Stomach (tissue), 9 donors: ENCODE measurements around the gene LYPLA2. TPM values are rescaled to one million over a fixed set of nuclear protein-coding genes. Genes with fewer than 3 reads are reported as not detected.
"Not testable (repeated sequence)": the region's sequence is repeated elsewhere in the genome, so short reads cannot be mapped to it uniquely, and the experiment has no call there.

Experiments
- DNase-seq, 2 donors: peaks; one replicate each; pipeline versions ENCODE4 v3.0.0 to v3.0.0-alpha.2; 2013 to 2019
- H3K27ac ChIP-seq, 5 donors: fragments of 200-600 bp in 4 of 5; sonication (generic) in 4 of 5; one replicate each; pipeline ENCODE4 v1.5.1; 2013 to 2019; ENCODE audit warnings: mild to moderate bottlenecking in 1 of 5, moderate library complexity in 1 of 5
- H3K27me3 ChIP-seq, 3 donors: fragments of 200-600 bp; sonication (generic); one replicate each; pipeline ENCODE4 v1.5.1; 2017 to 2019; ENCODE audit warnings: mixed run types in 1 of 3
- H3K36me3 ChIP-seq, 4 donors: fragments of 200-600 bp; sonication (generic); 1 replicate in 3 of 4; 2 replicates in 1 of 4; pipeline ENCODE4 v1.5.1; 2016 to 2019
- H3K4me1 ChIP-seq, 4 donors: fragments of 200-600 bp; sonication (generic); one replicate each; pipeline ENCODE4 v1.5.1; 2016 to 2019
- H3K4me3 ChIP-seq, 4 donors: fragments of 200-600 bp; sonication (generic) in 3 of 4; one replicate each; pipeline ENCODE4 v1.5.1; 2016 to 2019; ENCODE audit warnings: mild to moderate bottlenecking in 1 of 4
- H3K9me3 ChIP-seq, 4 donors: fragments of 200-600 bp; sonication (generic); one replicate each; pipeline ENCODE4 v1.5.1; 2016 to 2019
- CTCF ChIP-seq, 7 experiments: fragments of 450-650 bp in 4 of 7; fragments of 200-600 bp in 3 of 7; sonication (generic) in 3 of 7; IDR thresholded peaks; one replicate each; pipeline ENCODE4 v1.5.1; 2016 to 2019; ENCODE audit warnings: antibody characterized with exemption in 7 of 7, control low read depth in 2 of 7, mild to moderate bottlenecking in 1 of 7
- EP300 ChIP-seq: sonication (generic); formaldehyde crosslinking; IDR thresholded peaks from one replicate; pipeline ENCODE4 v1.6.1; 2017; ENCODE audit warnings: antibody characterized with exemption
- POLR2A ChIP-seq, 4 donors: fragments of 450-650 bp; IDR thresholded peaks; one replicate each; pipeline ENCODE4 v1.6.1; 2016; ENCODE audit warnings: antibody characterized with exemption in 4 of 4, control low read depth in 2 of 4, mild to moderate bottlenecking in 1 of 4, moderate library complexity in 1 of 4
- POLR2AphosphoS5 ChIP-seq, 3 donors: sonication (generic); formaldehyde crosslinking; IDR thresholded peaks; one replicate each; pipeline ENCODE4 v1.6.1; 2016; ENCODE audit warnings: antibody characterized with exemption in 3 of 3
- WGBS, 5 donors: extraction: QIAGEN DNeasy Blood & Tissue Kit in 3 of 5; methylation state at CpG; one replicate each; pipeline versions ENCODE4 v1.1.5 to v1.1.7; 2013 to 2018; 5-methylcytosine and 5-hydroxymethylcytosine counted together
- intact Hi-C: fragments of 100-400 bp; cut with DNase I; formaldehyde crosslinking; loops from one replicate; pipeline ENCODE4 v1.15.1; 2023; ENCODE audit warnings: low total_unique reads
- polyA plus RNA-seq, 3 donors: library from polyadenylated mRNA; stranded (reverse); fragments of 200-250 nt; gene quantifications; one replicate each; pipeline ENCODE4 v1.2.3, GENCODE V29; 2013
- total RNA-seq, 5 donors: library from RNA; depleted of rRNA; stranded (reverse); fragments of >200 nt; gene quantifications; one replicate each; pipeline versions ENCODE4 v1.1.0 to v1.2.3, GENCODE V29; 2014 to 2016
- donor health status: healthy with polysubstance abuse.
- donor health status: Bipolar disorder and iron deficiency.
- donor health status: healthy.

The LYPLA2 gene
- total and polyA plus RNA-seq, 8 donors: 29.0 to 85.2 (median 64.3) TPM

GRCh38 chr1:23801338-23801748 is 10.4 kb downstream of the LYPLA2 start:
- Histone ChIP-seq H3K9me3 (no peaks in the 10 kb centered on the region), H3K27ac (peak overlapping the region; percentile 91 to 98 (median 96)), H3K27me3 (no peaks in the 10 kb centered on the region), H3K4me3 (peak overlapping the region; percentile 72 to 88 (median 84)), H3K36me3 (peaks cover 5 to 55% (median 38%) of the 10 kb centered on the region in 4 donors), H3K4me1 (peaks cover 40 to 53% (median 47%) of the 10 kb centered on the region in 4 donors)
- peak in 1 of 2 donors; percentile 49 for DNase-seq
- TF ChIP-seq POLR2A (IDR thresholded peaks at IDR 0.05): no peak
- no peak for TF ChIP-seq POLR2AphosphoS5 (IDR thresholded peaks at IDR 0.05)
- TF ChIP-seq CTCF (IDR thresholded peaks at IDR 0.05): no peak
- TF ChIP-seq EP300: no peak
- intact Hi-C loops: no loop called here
- 12 to 32% (median 15%) methylated on average over 18 to 19 of the region's 19 CpGs for WGBS, 5 donors

GRCh38 chr1:23801876-23802275 is 10.9 kb downstream of the LYPLA2 start:
- no peaks in the 10 kb centered on the region for H3K27me3 ChIP-seq
- H3K4me1 ChIP-seq: peaks cover 37 to 48% (median 42%) of the 10 kb centered on the region in 4 donors
- H3K4me3 ChIP-seq: peak overlapping the region in 2 of 4 donors; percentile 72 to 88
- TF ChIP-seq EP300: no peak
- TF ChIP-seq POLR2A (IDR thresholded peaks at IDR 0.05): no peak
- no peak for TF ChIP-seq POLR2AphosphoS5 (IDR thresholded peaks at IDR 0.05)
- no peak for TF ChIP-seq CTCF (IDR thresholded peaks at IDR 0.05)
- intact Hi-C loops: no loop called here
- no peaks in the 10 kb centered on the region for H3K9me3 ChIP-seq
- H3K36me3 ChIP-seq: peaks cover 0 to 55% (median 38%) of the 10 kb centered on the region in 4 donors
- WGBS, 5 donors: 55 to 62% (median 57%) methylated on average over 10 of the region's 10 CpGs
- peak in 1 of 2 donors; percentile 30 for DNase-seq
- H3K27ac ChIP-seq: peak overlapping the region; percentile 9 to 98 (median 96)

- H3K36me3 ChIP-seq: peaks cover under 1 to 56% (median 36%) of the 10 kb centered on the region in 4 donors
- intact Hi-C loops, H3K27me3 ChIP-seq, H3K4me3 ChIP-seq, DNase-seq, H3K9me3 ChIP-seq: not testable (repeated sequence)
- peak overlapping the region in 1 of 5 donors; percentile 96 for H3K27ac ChIP-seq
- WGBS, 5 donors: 81 to 96% (median 91%) methylated on average over 7 of the region's 7 CpGs
- peaks cover 27 to 38% (median 33%) of the 10 kb centered on the region in 4 donors for H3K4me1 ChIP-seq
These were observed 11.9 kb downstream of the LYPLA2 start for GRCh38 chr1:23802809-23803342.

- DNase-seq: no peak
- H3K4me1 ChIP-seq: peaks cover 23 to 30% (median 25%) of the 10 kb centered on the region in 4 donors
- no peak overlapping the region for H3K27ac ChIP-seq
- no peaks in the 10 kb centered on the region for H3K9me3 ChIP-seq
- 88 to 97% (median 94%) methylated on average over 5 of the region's 5 CpGs for WGBS, 5 donors
- H3K27me3 ChIP-seq: no peaks in the 10 kb centered on the region
- no peak overlapping the region for H3K4me3 ChIP-seq
- TF ChIP-seq POLR2AphosphoS5 (IDR thresholded peaks at IDR 0.05): no peak
- no peak for TF ChIP-seq POLR2A (IDR thresholded peaks at IDR 0.05)
- TF ChIP-seq CTCF (IDR thresholded peaks at IDR 0.05): no peak
- no peak for TF ChIP-seq EP300
- peaks cover 3 to 57% (median 37%) of the 10 kb centered on the region in 4 donors for H3K36me3 ChIP-seq
- intact Hi-C loops: no loop called here
These were observed 12.7 kb downstream of the LYPLA2 start for GRCh38 chr1:23803674-23804073.

- no peak for TF ChIP-seq POLR2AphosphoS5 (IDR thresholded peaks at IDR 0.05)
- no peak for TF ChIP-seq EP300
- TF ChIP-seq POLR2A (IDR thresholded peaks at IDR 0.05): no peak
- Histone ChIP-seq H3K9me3 (no peaks in the 10 kb centered on the region), H3K27ac (no peak overlapping the region), H3K36me3 (peaks cover 3 to 57% (median 39%) of the 10 kb centered on the region in 4 donors), H3K4me3 (no peak overlapping the region), H3K4me1 (peaks cover 17 to 24% (median 19%) of the 10 kb centered on the region in 4 donors), H3K27me3 (no peaks in the 10 kb centered on the region)
- intact Hi-C loops: no loop called here
- 73 to 80% (median 78%) methylated on average over 7 of the region's 7 CpGs for WGBS, 5 donors
- DNase-seq: no peak
These were observed 13.4 kb downstream of the LYPLA2 start for GRCh38 chr1:23804183-23804835.
